Upper lobe of left lung (tissue), 6 donors: ENCODE measurements around the gene MGAT5B. TPM values are rescaled to one million over a fixed set of nuclear protein-coding genes. Genes with fewer than 3 reads are reported as not detected.

ENCODE experiments used
- ATAC-seq, 2 donors: fragments of 200-7000 bp; cut with Tn5 transposase; one replicate each; pipeline ENCODE4 v1.9.1; 2022; ENCODE audit warnings: mild to moderate bottlenecking in 2 of 2, moderate library complexity in 2 of 2; ENCODE audit not compliant: low FRiP score in 2 of 2
- DNase-seq, 2 donors: peaks; one replicate each; pipeline ENCODE4 v3.0.0-alpha.2; 2019 to 2020
- H3K27ac ChIP-seq, 4 donors: fragments of 200-600 bp; sonication (generic); one replicate each; pipeline ENCODE4 v1.5.1; 2016 to 2019
- H3K27me3 ChIP-seq, 4 donors: fragments of 200-600 bp; sonication (generic); one replicate each; pipeline ENCODE4 v1.5.1; 2017 to 2019
- H3K36me3 ChIP-seq, 4 donors: fragments of 200-600 bp; sonication (generic); one replicate each; pipeline ENCODE4 v1.5.1; 2016 to 2019
- H3K4me1 ChIP-seq, 4 donors: fragments of 200-600 bp; sonication (generic); one replicate each; pipeline ENCODE4 v1.5.1; 2018 to 2019
- H3K4me3 ChIP-seq, 4 donors: fragments of 200-600 bp; sonication (generic); one replicate each; pipeline ENCODE4 v1.5.1; 2017 to 2019; ENCODE audit warnings: mild to moderate bottlenecking in 2 of 4, moderate library complexity in 1 of 4
- H3K9me3 ChIP-seq, 4 donors: fragments of 200-600 bp; sonication (generic); one replicate each; pipeline ENCODE4 v1.5.1; 2018 to 2019
- CTCF ChIP-seq, 6 experiments: fragments of 450-650 bp in 4 of 6; fragments of 200-600 bp in 2 of 6; sonication (generic) in 2 of 6; IDR thresholded peaks; one replicate each; pipeline ENCODE4 v1.5.1; 2016 to 2019; ENCODE audit warnings: antibody characterized with exemption in 6 of 6
- EP300 ChIP-seq, 4 donors: sonication (generic); formaldehyde crosslinking; IDR thresholded peaks; one replicate each; pipeline ENCODE4 v1.5.1; 2017; ENCODE audit warnings: antibody characterized with exemption in 4 of 4, control low read depth in 2 of 4
- POLR2A ChIP-seq, 4 donors: fragments of 450-650 bp; IDR thresholded peaks; one replicate each; pipeline ENCODE4 v1.5.1; 2016 to 2017; ENCODE audit warnings: antibody characterized with exemption in 4 of 4, mild to moderate bottlenecking in 2 of 4
- POLR2AphosphoS5 ChIP-seq, 2 donors: sonication (generic); formaldehyde crosslinking; IDR thresholded peaks; one replicate each; pipeline ENCODE4 v1.5.1; 2017; ENCODE audit warnings: antibody characterized with exemption in 2 of 2
- WGBS, 2 donors: methylation state at CpG; one replicate each; pipeline ENCODE4 v1.1.5; 2017 to 2018; 5-methylcytosine and 5-hydroxymethylcytosine counted together
- total RNA-seq, 6 donors: library from RNA; depleted of rRNA in 4 of 6; stranded (reverse); fragments of >200 nt in 4 of 6; gene quantifications; one replicate each; pipeline versions ENCODE4 v1.1.0 to v1.2.1, GENCODE V29; 2016 to 2021
- donor health status: DM: no; HTN: no; CAD: no; lungs with moderate emphysema.
- donor health status: DM: no; HTN: yes; CAD: no; lungs with severe emphysema.

Gene MGAT5B
- total RNA-seq, 6 donors from 2014 or later, result 0.20 to 3.0 (median 0.83) TPM

GRCh38 chr17:76887802-76888201 lies 19.6 kb downstream of the MGAT5B start:
- Histone ChIP-seq H3K27me3 (no peaks in the 10 kb centered on the region), H3K36me3 (no peaks in the 10 kb centered on the region), H3K27ac (no peak overlapping the region), H3K4me1 (peaks cover 0 to 9% (median 0%) of the 10 kb centered on the region in 4 donors), H3K9me3 (no peaks in the 10 kb centered on the region), H3K4me3 (no peak overlapping the region)
- DNase-seq (no peak), ATAC-seq (no peak)
- 80 to 88% methylated on average over 6 of the region's 6 CpGs for WGBS, 2 donors
- TF ChIP-seq EP300 (IDR thresholded peaks at IDR 0.05) (no peak), POLR2A (IDR thresholded peaks at IDR 0.05) (no peak), POLR2AphosphoS5 (IDR thresholded peaks at IDR 0.05) (no peak), CTCF (IDR thresholded peaks at IDR 0.05) (no peak)

- WGBS, 2 donors, result 81 to 85% methylated on average over 10 to 12 of the region's 14 CpGs
- H3K36me3 ChIP-seq, result no peaks in the 10 kb centered on the region
- no peaks in the 10 kb centered on the region for H3K27me3 ChIP-seq
- ATAC-seq (no peak), DNase-seq (peak in 1 of 2 donors; percentile 56)
- no peak for TF ChIP-seq POLR2A (IDR thresholded peaks at IDR 0.05)
- TF ChIP-seq CTCF (IDR thresholded peaks at IDR 0.05), result no peak
- TF ChIP-seq POLR2AphosphoS5 (IDR thresholded peaks at IDR 0.05), result no peak
- no peak for TF ChIP-seq EP300 (IDR thresholded peaks at IDR 0.05)
- H3K27ac ChIP-seq, result no peak overlapping the region
- H3K9me3 ChIP-seq, result no peaks in the 10 kb centered on the region
- no peak overlapping the region for H3K4me3 ChIP-seq
- peaks cover 0 to 9% (median 0%) of the 10 kb centered on the region in 4 donors for H3K4me1 ChIP-seq
Measured at GRCh38 chr17:76888661-76889060, 20.5 kb downstream of the MGAT5B start.

DNA sequence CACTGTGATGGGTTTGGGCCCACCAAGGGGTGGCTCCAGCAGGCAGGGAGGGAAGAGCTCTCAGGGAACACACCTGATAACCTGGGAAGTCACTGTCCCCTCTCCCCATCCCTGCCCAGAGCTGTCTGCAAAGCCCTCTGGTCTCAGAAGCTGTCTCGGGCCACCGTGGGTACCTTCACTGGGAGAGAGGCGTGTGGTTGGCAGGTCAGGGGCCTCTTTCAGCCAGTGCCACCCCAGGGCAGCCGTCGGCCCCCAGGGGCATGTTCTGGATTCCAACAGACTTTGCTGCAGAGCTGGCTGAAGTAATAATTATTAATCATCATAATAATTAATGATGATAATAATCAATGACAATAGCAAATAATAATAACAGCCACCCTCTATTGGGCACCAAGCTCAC lies 21.1 kb downstream of the MGAT5B start:
- WGBS, 2 donors, result 64 to 100% methylated on average over 1 to 5 of the region's 5 CpGs

GRCh38 chr17:76892329-76892728 lies 24.1 kb downstream of the MGAT5B start:
- Histone ChIP-seq H3K36me3 (no peaks in the 10 kb centered on the region), H3K27me3 (no peaks in the 10 kb centered on the region), H3K9me3 (peaks cover 0 to 2% (median 0%) of the 10 kb centered on the region in 4 donors), H3K27ac (no peak overlapping the region), H3K4me3 (no peak overlapping the region), H3K4me1 (no peaks in the 10 kb centered on the region)
- WGBS, 2 donors, result 88 to 93% methylated on average over 6 to 10 of the region's 10 CpGs
- ATAC-seq (no peak), DNase-seq (no peak)
- TF ChIP-seq POLR2A (IDR thresholded peaks at IDR 0.05), result no peak
- no peak for TF ChIP-seq POLR2AphosphoS5 (IDR thresholded peaks at IDR 0.05)
- TF ChIP-seq EP300 (IDR thresholded peaks at IDR 0.05), result no peak
- TF ChIP-seq CTCF (IDR thresholded peaks at IDR 0.05), result no peak

More for the DNA sequence above, 21.1 kb downstream of the MGAT5B start:
- Histone ChIP-seq H3K27ac (no peak overlapping the region), H3K36me3 (no peaks in the 10 kb centered on the region), H3K4me3 (no peak overlapping the region), H3K4me1 (peaks cover 0 to 9% (median 0%) of the 10 kb centered on the region in 4 donors), H3K9me3 (no peaks in the 10 kb centered on the region), H3K27me3 (no peaks in the 10 kb centered on the region)
- ATAC-seq (no peak), DNase-seq (no peak)
- TF ChIP-seq CTCF (IDR thresholded peaks at IDR 0.05) (no peak), POLR2AphosphoS5 (IDR thresholded peaks at IDR 0.05) (no peak), EP300 (IDR thresholded peaks at IDR 0.05) (no peak), POLR2A (IDR thresholded peaks at IDR 0.05) (no peak)

GRCh38 chr17:76893623-76894334 lies 25.6 kb downstream of the MGAT5B start:
- DNase-seq (no peak), ATAC-seq (no peak)
- Histone ChIP-seq H3K27ac (no peak overlapping the region), H3K9me3 (peaks cover 0 to 2% (median 0%) of the 10 kb centered on the region in 4 donors), H3K36me3 (no peaks in the 10 kb centered on the region), H3K27me3 (no peaks in the 10 kb centered on the region), H3K4me3 (no peak overlapping the region), H3K4me1 (no peaks in the 10 kb centered on the region)
- no peak for TF ChIP-seq POLR2AphosphoS5 (IDR thresholded peaks at IDR 0.05)
- no peak for TF ChIP-seq EP300 (IDR thresholded peaks at IDR 0.05)
- no peak for TF ChIP-seq POLR2A (IDR thresholded peaks at IDR 0.05)
- no peak for TF ChIP-seq CTCF (IDR thresholded peaks at IDR 0.05)
- 62 to 75% methylated on average over 6 to 13 of the region's 13 CpGs for WGBS, 2 donors
